ENCODE data around the gene LRFN4.

GRCh38 chr11:66867425-66868040 is 10.7 kb downstream of the LRFN4 start:
- TF ChIP-seq CTCF (IDR thresholded peaks at IDR 0.05; ENCODE audit: insufficient read depth, low read length, poor library complexity, severe bottlenecking): no peak
- no peak for TF ChIP-seq EZH2phosphoT487 (conservative IDR thresholded peaks at IDR 0.05; ENCODE audit: low read length)
